ENCODE results near the gene ZNF512. TPM values are rescaled to one million over a fixed set of nuclear protein-coding genes. Genes with fewer than 3 reads are reported as not detected.

ZNF512 gene
- total and polyA plus RNA-seq, 2 of the 13 experiments (the other 11 are each of a cell fraction or from before 2014, with no cell fraction given) = 29.8 to 31.0 TPM

DNA sequence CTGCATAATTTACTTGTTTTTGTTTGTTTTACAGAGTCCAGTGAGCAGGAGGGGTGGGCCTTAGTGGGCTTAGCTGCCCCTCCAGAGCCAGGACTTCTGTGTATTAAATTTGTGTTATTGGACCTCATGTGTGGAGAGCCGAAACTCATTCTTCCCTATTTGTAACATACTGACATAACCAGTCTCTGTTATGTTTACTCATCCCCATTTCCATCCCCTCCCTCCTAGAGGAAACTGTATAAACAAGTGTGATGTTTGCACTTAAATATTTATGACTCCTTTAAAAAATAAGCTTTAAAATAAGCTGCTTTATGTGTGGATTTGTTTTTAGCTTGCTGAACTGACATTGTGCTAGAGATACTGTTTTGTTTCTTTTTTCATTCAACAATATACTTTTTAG, 13.8 kb downstream of the ZNF512 start (continued):
- TF ChIP-seq, protein P1, sequence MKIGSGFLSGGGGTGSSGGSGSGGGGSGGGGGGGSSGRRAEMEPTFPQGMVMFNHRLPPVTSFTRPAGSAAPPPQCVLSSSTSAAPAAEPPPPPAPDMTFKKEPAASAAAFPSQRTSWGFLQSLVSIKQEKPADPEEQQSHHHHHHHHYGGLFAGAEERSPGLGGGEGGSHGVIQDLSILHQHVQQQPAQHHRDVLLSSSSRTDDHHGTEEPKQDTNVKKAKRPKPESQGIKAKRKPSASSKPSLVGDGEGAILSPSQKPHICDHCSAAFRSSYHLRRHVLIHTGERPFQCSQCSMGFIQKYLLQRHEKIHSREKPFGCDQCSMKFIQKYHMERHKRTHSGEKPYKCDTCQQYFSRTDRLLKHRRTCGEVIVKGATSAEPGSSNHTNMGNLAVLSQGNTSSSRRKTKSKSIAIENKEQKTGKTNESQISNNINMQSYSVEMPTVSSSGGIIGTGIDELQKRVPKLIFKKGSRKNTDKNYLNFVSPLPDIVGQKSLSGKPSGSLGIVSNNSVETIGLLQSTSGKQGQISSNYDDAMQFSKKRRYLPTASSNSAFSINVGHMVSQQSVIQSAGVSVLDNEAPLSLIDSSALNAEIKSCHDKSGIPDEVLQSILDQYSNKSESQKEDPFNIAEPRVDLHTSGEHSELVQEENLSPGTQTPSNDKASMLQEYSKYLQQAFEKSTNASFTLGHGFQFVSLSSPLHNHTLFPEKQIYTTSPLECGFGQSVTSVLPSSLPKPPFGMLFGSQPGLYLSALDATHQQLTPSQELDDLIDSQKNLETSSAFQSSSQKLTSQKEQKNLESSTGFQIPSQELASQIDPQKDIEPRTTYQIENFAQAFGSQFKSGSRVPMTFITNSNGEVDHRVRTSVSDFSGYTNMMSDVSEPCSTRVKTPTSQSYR (CRISPR knock-in tag; IDR thresholded peaks at IDR 0.05; ENCODE audit: borderline replicate concordance) = no peak
- TF ChIP-seq, protein P2, sequence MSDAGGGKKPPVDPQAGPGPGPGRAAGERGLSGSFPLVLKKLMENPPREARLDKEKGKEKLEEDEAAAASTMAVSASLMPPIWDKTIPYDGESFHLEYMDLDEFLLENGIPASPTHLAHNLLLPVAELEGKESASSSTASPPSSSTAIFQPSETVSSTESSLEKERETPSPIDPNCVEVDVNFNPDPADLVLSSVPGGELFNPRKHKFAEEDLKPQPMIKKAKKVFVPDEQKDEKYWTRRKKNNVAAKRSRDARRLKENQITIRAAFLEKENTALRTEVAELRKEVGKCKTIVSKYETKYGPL (CRISPR knock-in tag; IDR thresholded peaks at IDR 0.05) = no peak
- TF ChIP-seq HNRNPK (IDR thresholded peaks at IDR 0.05; ENCODE audit: low read depth, low read length, poor library complexity, severe bottlenecking) = no peak
- no peak for TF ChIP-seq TBP (CRISPR knock-in tag; IDR thresholded peaks at IDR 0.05)
- TF ChIP-seq, protein P3, sequence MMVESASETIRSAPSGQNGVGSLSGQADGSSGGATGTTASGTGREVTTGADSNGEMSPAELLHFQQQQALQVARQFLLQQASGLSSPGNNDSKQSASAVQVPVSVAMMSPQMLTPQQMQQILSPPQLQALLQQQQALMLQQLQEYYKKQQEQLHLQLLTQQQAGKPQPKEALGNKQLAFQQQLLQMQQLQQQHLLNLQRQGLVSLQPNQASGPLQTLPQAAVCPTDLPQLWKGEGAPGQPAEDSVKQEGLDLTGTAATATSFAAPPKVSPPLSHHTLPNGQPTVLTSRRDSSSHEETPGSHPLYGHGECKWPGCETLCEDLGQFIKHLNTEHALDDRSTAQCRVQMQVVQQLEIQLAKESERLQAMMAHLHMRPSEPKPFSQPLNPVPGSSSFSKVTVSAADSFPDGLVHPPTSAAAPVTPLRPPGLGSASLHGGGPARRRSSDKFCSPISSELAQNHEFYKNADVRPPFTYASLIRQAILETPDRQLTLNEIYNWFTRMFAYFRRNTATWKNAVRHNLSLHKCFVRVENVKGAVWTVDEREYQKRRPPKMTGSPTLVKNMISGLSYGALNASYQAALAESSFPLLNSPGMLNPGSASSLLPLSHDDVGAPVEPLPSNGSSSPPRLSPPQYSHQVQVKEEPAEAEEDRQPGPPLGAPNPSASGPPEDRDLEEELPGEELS (CRISPR knock-in tag; IDR thresholded peaks at IDR 0.05) = no peak
- TF ChIP-seq, protein P4, sequence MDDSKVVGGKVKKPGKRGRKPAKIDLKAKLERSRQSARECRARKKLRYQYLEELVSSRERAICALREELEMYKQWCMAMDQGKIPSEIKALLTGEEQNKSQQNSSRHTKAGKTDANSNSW (CRISPR knock-in tag; IDR thresholded peaks at IDR 0.05; ENCODE audit: borderline replicate concordance) = no peak
- no peak for TF ChIP-seq SIX4 (CRISPR knock-in tag; IDR thresholded peaks at IDR 0.05)
- TF ChIP-seq ZNF496 (CRISPR knock-in tag; IDR thresholded peaks at IDR 0.05; ENCODE audit: insufficient replicate concordance) = no peak
- no peak for TF ChIP-seq ZNF335 (CRISPR knock-in tag; IDR thresholded peaks at IDR 0.05)
- no peak for TF ChIP-seq ZFAT (CRISPR knock-in tag; conservative IDR thresholded peaks at IDR 0.05)
- no peak for TF ChIP-seq EP300 (IDR thresholded peaks at IDR 0.05; ENCODE audit: low read depth in 2 of 2, low read length in 2 of 2)
- no peak for TF ChIP-seq EP300 (CRISPR knock-in tag; IDR thresholded peaks at IDR 0.05; ENCODE audit: borderline replicate concordance)
- TF ChIP-seq ZMYM4 (CRISPR knock-in tag; IDR thresholded peaks at IDR 0.05) = no peak
- TF ChIP-seq NFE2 (CRISPR knock-in tag; IDR thresholded peaks at IDR 0.05) = no peak
- no peak for TF ChIP-seq HNF4A (CRISPR knock-in tag; IDR thresholded peaks at IDR 0.05)
- TF ChIP-seq, protein P5, sequence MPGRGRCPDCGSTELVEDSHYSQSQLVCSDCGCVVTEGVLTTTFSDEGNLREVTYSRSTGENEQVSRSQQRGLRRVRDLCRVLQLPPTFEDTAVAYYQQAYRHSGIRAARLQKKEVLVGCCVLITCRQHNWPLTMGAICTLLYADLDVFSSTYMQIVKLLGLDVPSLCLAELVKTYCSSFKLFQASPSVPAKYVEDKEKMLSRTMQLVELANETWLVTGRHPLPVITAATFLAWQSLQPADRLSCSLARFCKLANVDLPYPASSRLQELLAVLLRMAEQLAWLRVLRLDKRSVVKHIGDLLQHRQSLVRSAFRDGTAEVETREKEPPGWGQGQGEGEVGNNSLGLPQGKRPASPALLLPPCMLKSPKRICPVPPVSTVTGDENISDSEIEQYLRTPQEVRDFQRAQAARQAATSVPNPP (CRISPR knock-in tag; IDR thresholded peaks at IDR 0.05) = no peak
- TF ChIP-seq MEIS1 (CRISPR knock-in tag; IDR thresholded peaks at IDR 0.05; ENCODE audit: borderline replicate concordance) = no peak
- TF ChIP-seq, protein P6, sequence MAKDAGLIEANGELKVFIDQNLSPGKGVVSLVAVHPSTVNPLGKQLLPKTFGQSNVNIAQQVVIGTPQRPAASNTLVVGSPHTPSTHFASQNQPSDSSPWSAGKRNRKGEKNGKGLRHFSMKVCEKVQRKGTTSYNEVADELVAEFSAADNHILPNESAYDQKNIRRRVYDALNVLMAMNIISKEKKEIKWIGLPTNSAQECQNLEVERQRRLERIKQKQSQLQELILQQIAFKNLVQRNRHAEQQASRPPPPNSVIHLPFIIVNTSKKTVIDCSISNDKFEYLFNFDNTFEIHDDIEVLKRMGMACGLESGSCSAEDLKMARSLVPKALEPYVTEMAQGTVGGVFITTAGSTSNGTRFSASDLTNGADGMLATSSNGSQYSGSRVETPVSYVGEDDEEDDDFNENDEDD (CRISPR knock-in tag; IDR thresholded peaks at IDR 0.05; ENCODE audit: borderline replicate concordance) = no peak
- no peak for TF ChIP-seq SIX1 (CRISPR knock-in tag; IDR thresholded peaks at IDR 0.05; ENCODE audit: borderline replicate concordance)
- TF ChIP-seq CEBPG (CRISPR knock-in tag; IDR thresholded peaks at IDR 0.05) = no peak
- TF ChIP-seq ZNF777 (CRISPR knock-in tag; IDR thresholded peaks at IDR 0.05) = no peak
- no peak for TF ChIP-seq ZZZ3 (CRISPR knock-in tag; IDR thresholded peaks at IDR 0.05; ENCODE audit: borderline replicate concordance)
